ENCODE measurements around the gene ELN. TPM values are rescaled to one million over a fixed set of nuclear protein-coding genes. Genes with fewer than 3 reads are reported as not detected.

The ELN gene
- total and polyA plus RNA-seq, 2 of the 4 experiments (the other 2 are of a cell fraction) = 2.2 to 14.3 TPM

DNA sequence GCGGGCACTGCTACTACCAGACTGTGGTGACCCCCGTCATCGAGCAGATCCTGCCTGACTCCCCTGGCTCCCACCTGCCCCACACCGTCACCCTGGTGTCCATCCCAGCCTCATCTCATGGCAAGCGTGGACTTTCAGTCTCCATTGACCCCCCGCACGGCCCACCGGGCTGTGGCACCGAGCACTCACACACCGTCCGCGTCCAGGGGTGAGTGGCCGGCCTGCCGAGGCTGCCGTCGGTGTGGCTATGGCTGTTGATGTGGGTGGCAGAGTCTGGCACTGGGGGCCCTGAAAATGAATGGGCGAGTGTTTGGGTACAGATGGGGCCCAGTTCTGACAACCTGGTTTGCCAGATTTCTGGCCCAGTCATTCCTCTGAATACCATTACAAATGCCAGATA is 71.1 kb downstream of the ELN start (continued):
- TF ChIP-seq NFE2L2 (IDR thresholded peaks at IDR 0.05; ENCODE audit: low read depth, low read length) = no peak
- TF ChIP-seq, protein P1, sequence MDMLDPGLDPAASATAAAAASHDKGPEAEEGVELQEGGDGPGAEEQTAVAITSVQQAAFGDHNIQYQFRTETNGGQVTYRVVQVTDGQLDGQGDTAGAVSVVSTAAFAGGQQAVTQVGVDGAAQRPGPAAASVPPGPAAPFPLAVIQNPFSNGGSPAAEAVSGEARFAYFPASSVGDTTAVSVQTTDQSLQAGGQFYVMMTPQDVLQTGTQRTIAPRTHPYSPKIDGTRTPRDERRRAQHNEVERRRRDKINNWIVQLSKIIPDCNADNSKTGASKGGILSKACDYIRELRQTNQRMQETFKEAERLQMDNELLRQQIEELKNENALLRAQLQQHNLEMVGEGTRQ (IDR thresholded peaks at IDR 0.05; ENCODE audit: low read depth, low read length) = no peak
- TF ChIP-seq MAZ (IDR thresholded peaks at IDR 0.05; ENCODE audit: borderline replicate concordance, low read depth, low read length) = no peak

- peaks cover 47% of the 10 kb centered on the region for H3K36me3 ChIP-seq (ENCODE audit: control insufficient read depth, insufficient read depth, low read length)
- H4K8ac ChIP-seq (ENCODE audit: low read depth in 2 of 2, low read length in 2 of 2) = no peak overlapping the region
- H2BK5ac ChIP-seq (ENCODE audit: low read depth, low read length, poor library complexity, severe bottlenecking) = no peak overlapping the region
- H3K23ac ChIP-seq (ENCODE audit: low read depth, low read length) = no peak overlapping the region
- no peak overlapping the region for H3K4ac ChIP-seq (ENCODE audit: low read depth, low read length)
- no peak overlapping the region for H3K27ac ChIP-seq (ENCODE audit: insufficient read depth, low read length)
- TF ChIP-seq MAFK (IDR thresholded peaks at IDR 0.05; ENCODE audit: low read depth, low read length) (no peak), NFE2L2 (IDR thresholded peaks at IDR 0.05; ENCODE audit: low read depth, low read length) (no peak), RCOR1 (IDR thresholded peaks at IDR 0.05; ENCODE audit: insufficient replicate concordance, low read length) (no peak), CTCF (conservative IDR thresholded peaks at IDR 0.05; ENCODE audit: low read depth, low read length) (no peak), RAD21 (IDR thresholded peaks at IDR 0.05; ENCODE audit: low read length) (no peak), MAZ (IDR thresholded peaks at IDR 0.05; ENCODE audit: borderline replicate concordance, low read depth, low read length) (no peak), FOS (IDR thresholded peaks at IDR 0.05; ENCODE audit: low read depth, low read length) (no peak), SMC3 (IDR thresholded peaks at IDR 0.05; ENCODE audit: low read depth, low read length) (no peak), CEBPB (IDR thresholded peaks at IDR 0.05; ENCODE audit: low read depth, low read length) (no peak), RFX5 (IDR thresholded peaks at IDR 0.05; ENCODE audit: low read depth, low read length) (no peak), CHD1 (IDR thresholded peaks at IDR 0.05; ENCODE audit: low read depth, low read length) (no peak)
- H2AFZ ChIP-seq (replicated peaks; ENCODE audit: low read length, poor library complexity) = no peak overlapping the region
- H3K14ac ChIP-seq (replicated peaks; ENCODE audit: low read depth, low read length) = no peak overlapping the region
- no peaks in the 10 kb centered on the region; the same call in 1 of the 2 replicates for H4K20me1 ChIP-seq (ENCODE audit: insufficient read depth, low read length)
- ChIA-PET CTCF (no interaction called here), POLR2A (ENCODE audit: unreplicated experiment) (no interaction called here)
- peaks cover 9% of the 10 kb centered on the region for H3K9me3 ChIP-seq (ENCODE audit: control insufficient read depth, insufficient read depth, low read length)
- H3K27me3 ChIP-seq (ENCODE audit: control insufficient read depth, insufficient read depth, low read length) = no peaks in the 10 kb centered on the region
- peaks cover 3% of the 10 kb centered on the region; the same call in 1 of the 2 replicates for H3K4me1 ChIP-seq (ENCODE audit: control insufficient read depth, insufficient read depth, low read length)
- ATAC-seq (ENCODE audit: low read depth) (no peak), DNase-seq (no peak)
- dilution Hi-C loops (cut with HindIII; ENCODE audit: low sequenced_read_pairs, unreplicated experiment) = no loop called here
- H2BK120ac ChIP-seq (ENCODE audit: low read depth, low read length) = no peak overlapping the region
- H2AK9ac ChIP-seq (replicated peaks; ENCODE audit: low read depth, low read length, poor library complexity) = no peak overlapping the region
- H3K18ac ChIP-seq (ENCODE audit: low read depth, low read length) = no peak overlapping the region
- in situ Hi-C loops (cut with MboI; ENCODE audit: low sequenced_read_pairs) = no loop called here
- H4K5ac ChIP-seq (ENCODE audit: low read depth, low read length) = no peak overlapping the region
- intact Hi-C loops (cut with micrococcal nuclease) = no loop called here
- H2BK20ac ChIP-seq (ENCODE audit: low read depth, low read length) = no peak overlapping the region
- H3K79me1 ChIP-seq (ENCODE audit: low read depth in 1 of 2, low read length in 2 of 2) = peaks cover 11 to 59% of the 10 kb centered on the region in 2 experiments
- no peaks in the 10 kb centered on the region; the same call in 1 of the 2 replicates for H3K9me1 ChIP-seq (ENCODE audit: insufficient read depth, low read length)
- 17% methylated on average over 1 of the region's 8 CpGs; no CpG with 5 or more reads in 1 of the 2 experiments for WGBS, 2 experiments (ENCODE audit: extremely low coverage in 2 of 2, insufficient read length in 1 of 2)
- no peak overlapping the region for H4K91ac ChIP-seq (ENCODE audit: insufficient read depth, low read depth, low read length)
- H3K9ac ChIP-seq (ENCODE audit: low read depth, low read length) = no peak overlapping the region
- BruUV-seq (replicated peaks) = no TSS peak
- no peak overlapping the region for H3K4me3 ChIP-seq (ENCODE audit: insufficient read depth, low read depth, low read length)
- no peak overlapping the region for H2BK15ac ChIP-seq (ENCODE audit: low read depth, low read length)
- no peak overlapping the region for H3K4me2 ChIP-seq (ENCODE audit: low read depth, low read length)
- H3K56ac ChIP-seq (ENCODE audit: extremely low read depth, insufficient read depth, low read length) = no peak overlapping the region
- H2AK5ac ChIP-seq (ENCODE audit: low read depth, low read length) = no peak overlapping the region
These were observed 73.2 kb downstream of the ELN start for GRCh38 chr7:74101061-74101681.

Data from IMR-90 (cell line).